IPS-NIHi7 (cell line): ENCODE measurements around the gene PHIP.
"Not testable (repeated sequence)": the region's sequence is repeated elsewhere in the genome, so short reads cannot be mapped to it uniquely, and the experiment has no call there.

Experiments
- DNase-seq: peaks from one replicate; pipeline ENCODE4 v3.0.0; 2012; ENCODE audit warnings: mixed read lengths; ENCODE audit errors: extremely low spot score

Gene PHIP

GRCh38 chr6:78925317-78925716, 152.7 kb downstream of the PHIP start:
- no peak for DNase-seq

DNA sequence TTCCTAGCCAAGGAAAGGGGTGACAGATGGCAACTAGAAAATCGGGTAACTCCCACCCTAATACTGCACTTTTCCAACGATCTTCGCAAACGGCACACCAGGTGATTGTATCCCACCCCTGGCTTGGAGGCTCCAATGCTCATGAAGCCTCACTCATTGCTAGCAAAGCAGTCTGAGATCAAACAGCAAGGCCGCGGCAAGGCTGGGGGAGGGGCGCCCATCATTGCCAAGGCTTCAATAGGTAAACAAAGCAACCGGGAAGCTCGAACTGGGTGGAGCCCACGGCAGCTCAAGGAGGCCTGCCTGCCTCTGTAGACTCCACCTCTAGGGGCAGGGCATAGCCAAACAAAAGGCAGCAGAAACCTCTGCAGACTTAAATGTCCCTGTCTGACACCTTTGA, 156.9 kb downstream of the PHIP start:
- not testable (repeated sequence) for DNase-seq

GRCh38 chr6:78917788-78918187, 160.3 kb downstream of the PHIP start:
- no peak for DNase-seq

- no peak for DNase-seq
These were observed 161.6 kb downstream of the PHIP start for GRCh38 chr6:78916411-78916810.

GRCh38 chr6:78911218-78911940, 166.7 kb downstream of the PHIP start:
- no peak for DNase-seq

GRCh38 chr6:78910591-78911171, 167.4 kb downstream of the PHIP start:
- DNase-seq = peak; percentile 84

GRCh38 chr6:78910010-78910409, 168.0 kb downstream of the PHIP start:
- DNase-seq = peak; percentile 12

DNA sequence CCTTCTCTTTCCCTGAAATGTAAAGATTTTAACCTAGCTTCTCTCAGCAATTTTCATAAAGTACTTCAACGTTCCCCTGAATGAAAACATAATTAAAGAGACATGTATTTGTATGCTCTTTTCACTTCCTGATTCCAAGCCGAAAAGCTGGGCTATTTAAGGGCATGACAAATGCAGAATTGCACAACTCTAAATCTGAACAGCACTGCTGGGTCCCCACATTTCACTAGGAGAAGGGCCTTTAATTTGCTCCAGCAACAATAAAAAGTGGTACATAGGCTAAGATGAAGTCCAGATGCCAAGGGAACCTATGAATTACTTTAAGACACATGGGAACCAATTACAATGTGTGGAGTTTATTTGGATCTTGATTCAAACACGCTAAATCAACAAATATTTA, 168.7 kb downstream of the PHIP start:
- DNase-seq = no peak

DNA sequence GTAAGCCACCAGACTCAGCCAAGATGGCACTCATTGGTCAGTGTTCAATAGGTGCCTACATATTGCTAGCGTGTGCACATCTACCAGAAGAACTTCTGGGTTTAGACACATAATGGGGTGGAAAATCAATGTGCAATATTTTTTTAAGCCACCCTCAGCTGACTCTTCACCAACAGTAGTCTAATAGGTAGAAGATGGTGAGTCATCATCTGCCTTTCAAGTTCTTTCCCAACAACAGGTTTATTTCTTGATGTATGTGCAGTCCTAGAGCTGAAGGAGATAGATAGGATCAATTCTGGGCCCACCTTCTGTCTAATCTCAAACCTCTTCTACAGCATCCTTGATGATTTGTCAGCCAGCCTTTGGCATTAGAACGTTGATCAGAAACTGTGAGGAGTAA, 169.4 kb downstream of the PHIP start:
- no peak for DNase-seq

DNA sequence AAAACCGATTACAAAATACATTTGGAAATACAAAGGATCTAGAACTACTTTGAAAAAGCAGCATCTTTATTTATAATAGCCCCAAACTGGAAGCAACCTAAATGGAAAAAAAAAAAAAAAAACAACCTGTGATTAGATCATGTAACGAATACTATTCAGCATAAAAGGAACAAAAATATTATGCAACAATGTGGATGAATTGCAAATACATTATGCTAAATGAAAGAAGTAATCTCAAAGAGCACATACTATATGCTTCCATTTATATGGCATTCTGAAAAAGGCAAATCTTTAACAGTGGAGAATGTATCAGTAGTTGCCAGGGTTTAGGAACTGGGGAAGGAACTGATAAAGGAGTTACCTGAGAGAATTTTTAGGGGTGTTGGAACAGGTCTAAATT, 181.8 kb downstream of the PHIP start:
- no peak for DNase-seq

DNA sequence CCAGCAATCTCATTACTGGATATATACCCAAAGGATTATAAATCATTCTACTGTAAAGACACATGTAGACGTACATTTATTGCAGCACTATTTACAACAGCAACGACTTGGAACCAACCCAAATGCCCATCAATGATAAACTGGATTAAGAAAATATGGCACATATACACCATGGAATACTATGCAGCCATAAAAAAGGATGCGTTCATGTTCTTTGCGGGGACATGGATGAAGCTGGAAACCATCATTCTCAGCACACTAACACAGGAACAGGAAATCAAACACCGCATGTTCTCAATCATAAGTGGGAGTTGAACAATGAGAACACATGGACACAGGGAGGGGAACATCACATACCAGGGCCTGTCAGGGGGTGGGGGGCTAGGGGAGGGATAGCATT, 188.2 kb downstream of the PHIP start:
- not testable (repeated sequence) for DNase-seq
